ENCODE measurements around the gene CCSAP.

CCSAP gene

GRCh38 chr1:229309074-229309473 lies 33.8 kb downstream of the CCSAP start:
- peaks cover 0 to 21% (median 5%) of the 10 kb centered on the region in 11 experiments; a peak in 8 of 22 replicates for H3K36me3 ChIP-seq
- no peak overlapping the region for H3K4me2 ChIP-seq
- no peaks in the 10 kb centered on the region for H4K20me1 ChIP-seq
- H3K27me3 ChIP-seq, result no peaks in the 10 kb centered on the region
- TF ChIP-seq Cebpa-rat (IDR thresholded peaks at IDR 0.05), result no peak
- no peaks in the 10 kb centered on the region for H3K9me3 ChIP-seq (replicated peaks in 1 of 11)
- no peak overlapping the region for H3K9ac ChIP-seq
- H3K4me3 ChIP-seq, result no peak overlapping the region
- peaks cover 0 to 7% (median 0%) of the 10 kb centered on the region in 10 experiments; a peak in 4 of 20 replicates for H3K4me1 ChIP-seq
- H3K27ac ChIP-seq, result no peak overlapping the region

GRCh38 chr1:229305392-229305791 lies 37.5 kb downstream of the CCSAP start:
- H4K20me1 ChIP-seq, result no peaks in the 10 kb centered on the region
- no peaks in the 10 kb centered on the region for H3K9me3 ChIP-seq (replicated peaks in 1 of 11)
- no peak overlapping the region for H3K4me2 ChIP-seq
- H3K4me3 ChIP-seq, result no peak overlapping the region
- TF ChIP-seq Cebpa-rat (IDR thresholded peaks at IDR 0.05), result no peak
- 0 out of 20 replicates have a peak, but pooled peaks cover 0 to 6% (median 0%) of the 10 kb centered on the region in 10 experiments for H3K4me1 ChIP-seq
- H3K36me3 ChIP-seq, result peaks cover 0 to 36% (median 12%) of the 10 kb centered on the region in 11 experiments; a peak in 14 of 22 replicates
- no peaks in the 10 kb centered on the region for H3K27me3 ChIP-seq
- no peak overlapping the region for H3K27ac ChIP-seq
- no peak overlapping the region for H3K9ac ChIP-seq

DNA sequence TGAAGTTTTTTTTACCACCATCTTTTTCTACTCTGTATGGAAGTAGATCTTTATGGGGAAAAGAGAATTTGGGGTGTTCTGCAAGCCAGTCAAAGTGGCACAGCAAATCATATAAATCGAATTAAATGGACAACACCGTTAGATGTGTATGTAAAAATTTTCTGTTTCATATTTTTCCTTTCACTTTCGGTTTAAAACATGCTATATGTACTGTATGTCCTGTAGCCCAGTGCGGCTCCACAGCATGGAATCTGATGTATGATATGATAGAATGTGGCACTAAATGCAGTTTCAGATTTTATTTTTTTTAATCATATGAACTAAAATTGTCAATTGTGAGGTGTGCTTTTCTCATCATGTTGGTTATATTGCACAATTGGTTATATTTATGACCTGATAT lies 39.0 kb downstream of the CCSAP start:
- Histone ChIP-seq H3K4me1 (0 out of 20 replicates have a peak, but pooled peaks cover 0 to 6% (median 0%) of the 10 kb centered on the region in 10 experiments), H4K20me1 (no peaks in the 10 kb centered on the region), H3K27ac (no peak overlapping the region), H3K9me3 (replicated peaks in 1 of 11) (no peaks in the 10 kb centered on the region), H3K4me2 (peak overlapping the region in 4 of 11 experiments; percentile 1 to 21 (median 12); a peak in 4 of 22 replicates), H3K36me3 (peaks cover 5 to 52% (median 21%) of the 10 kb centered on the region in 11 experiments; a peak in 16 of 22 replicates), H3K4me3 (no peak overlapping the region), H3K27me3 (no peaks in the 10 kb centered on the region), H3K9ac (no peak overlapping the region)
- no peak for TF ChIP-seq Cebpa-rat (IDR thresholded peaks at IDR 0.05)

DNA sequence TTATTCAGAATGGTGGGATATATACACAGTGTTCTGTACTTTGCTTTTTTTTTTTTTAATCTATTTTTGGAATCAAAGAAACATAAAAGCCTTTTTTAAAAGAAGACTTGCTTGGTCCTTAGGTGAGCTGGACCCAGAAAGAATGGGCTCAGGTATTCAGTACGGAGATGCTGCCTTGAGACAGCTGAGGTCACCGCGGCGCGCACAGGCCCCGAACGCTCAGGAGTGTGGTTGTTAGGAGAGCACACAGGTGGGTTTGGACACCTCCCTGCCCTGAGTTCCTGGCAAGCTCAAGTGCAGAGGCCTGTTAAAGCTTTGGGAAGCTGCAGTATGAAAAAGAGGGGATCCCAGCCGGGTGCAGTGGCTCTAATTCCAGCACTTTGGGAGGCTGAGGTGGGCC lies 40.1 kb downstream of the CCSAP start:
- Histone ChIP-seq H3K4me3 (no peak overlapping the region), H3K36me3 (peaks cover 5 to 55% (median 21%) of the 10 kb centered on the region in 11 experiments; a peak in 16 of 22 replicates), H4K20me1 (no peaks in the 10 kb centered on the region), H3K4me1 (0 out of 20 replicates have a peak, but pooled peaks cover 0 to 6% (median 0%) of the 10 kb centered on the region in 10 experiments), H3K9me3 (replicated peaks in 1 of 11) (no peaks in the 10 kb centered on the region), H3K27ac (no peak overlapping the region), H3K27me3 (no peaks in the 10 kb centered on the region), H3K9ac (no peak overlapping the region), H3K4me2 (no peak overlapping the region)
- no peak for TF ChIP-seq Cebpa-rat (IDR thresholded peaks at IDR 0.05)

- Histone ChIP-seq H3K36me3 (peaks cover 5 to 55% (median 21%) of the 10 kb centered on the region in 11 experiments; a peak in 15 of 22 replicates), H3K4me3 (no peak overlapping the region), H3K9me3 (replicated peaks in 1 of 11) (no peaks in the 10 kb centered on the region), H3K4me1 (0 out of 20 replicates have a peak, but pooled peaks cover 0 to 6% (median 0%) of the 10 kb centered on the region in 10 experiments), H3K27me3 (no peaks in the 10 kb centered on the region), H3K9ac (no peak overlapping the region), H4K20me1 (no peaks in the 10 kb centered on the region), H3K27ac (no peak overlapping the region), H3K4me2 (no peak overlapping the region)
- TF ChIP-seq Cebpa-rat (IDR thresholded peaks at IDR 0.05), result no peak
Observed at GRCh38 chr1:229300099-229300757, 42.6 kb downstream of the CCSAP start.

DNA sequence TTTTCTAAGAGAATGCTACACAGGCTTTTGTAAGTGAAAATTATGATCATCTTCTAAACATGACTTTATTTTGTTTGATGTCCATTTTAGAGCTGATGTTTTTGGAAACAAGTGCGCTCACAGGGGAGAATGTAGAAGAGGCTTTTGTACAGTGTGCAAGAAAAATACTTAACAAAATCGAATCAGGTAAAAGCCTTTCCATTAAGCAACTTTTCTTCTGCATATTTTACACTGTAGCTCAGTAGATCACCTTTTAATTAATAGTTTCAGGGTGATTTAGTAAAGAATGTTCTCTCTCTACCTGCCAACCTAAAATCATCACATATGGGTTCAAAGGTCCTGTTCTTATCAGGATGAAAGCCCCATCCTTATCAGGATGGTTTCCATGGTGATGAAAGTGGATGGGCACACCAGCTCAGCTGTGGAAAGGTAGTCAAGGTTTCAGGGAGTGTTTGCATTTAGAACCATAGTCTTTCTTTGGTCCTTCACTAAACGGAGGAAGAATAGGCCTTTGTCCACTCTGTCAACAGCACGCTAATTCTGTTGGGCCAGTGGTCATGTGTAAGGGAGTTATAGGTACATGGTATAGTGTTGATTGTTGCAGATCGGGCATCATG lies 43.9 kb downstream of the CCSAP start:
- TF ChIP-seq Cebpa-rat (IDR thresholded peaks at IDR 0.05), result no peak
- H3K36me3 ChIP-seq, result peaks cover 5 to 51% (median 21%) of the 10 kb centered on the region in 11 experiments; a peak in 14 of 22 replicates
- no peak overlapping the region for H3K4me2 ChIP-seq
- no peaks in the 10 kb centered on the region for H3K27me3 ChIP-seq
- no peak overlapping the region for H3K27ac ChIP-seq
- no peaks in the 10 kb centered on the region; a peak in 1 of 22 replicates for H4K20me1 ChIP-seq
- H3K9ac ChIP-seq, result no peak overlapping the region
- no peaks in the 10 kb centered on the region for H3K9me3 ChIP-seq (replicated peaks in 1 of 11)
- no peak overlapping the region for H3K4me3 ChIP-seq
- 0 out of 20 replicates have a peak, but pooled peaks cover 0 to 6% (median 0%) of the 10 kb centered on the region in 10 experiments for H3K4me1 ChIP-seq

DNA sequence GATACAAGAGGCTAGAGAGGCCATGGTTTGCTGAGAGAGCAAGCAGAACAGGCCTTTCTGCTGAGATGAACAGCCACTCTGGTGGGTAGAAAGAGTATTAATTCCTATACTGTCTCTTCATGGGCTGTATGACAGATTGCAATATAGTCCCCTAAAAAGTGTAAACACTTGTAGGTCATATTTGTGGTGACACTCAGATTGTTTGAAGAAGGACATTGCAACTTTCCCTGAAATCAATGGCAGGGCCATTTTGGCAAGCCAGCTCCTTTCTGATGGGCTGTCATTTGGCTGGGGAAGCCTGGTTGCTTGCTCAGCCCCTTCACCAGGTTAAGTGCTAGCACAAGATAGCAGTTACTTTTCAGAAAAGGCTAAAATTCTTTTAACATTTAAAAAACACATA lies 44.4 kb downstream of the CCSAP start:
- H3K9me3 ChIP-seq (replicated peaks in 1 of 11), result no peaks in the 10 kb centered on the region
- no peak overlapping the region for H3K9ac ChIP-seq
- no peaks in the 10 kb centered on the region; a peak in 1 of 22 replicates for H4K20me1 ChIP-seq
- H3K4me1 ChIP-seq, result 0 out of 20 replicates have a peak, but pooled peaks cover 0 to under 1% (median 0%) of the 10 kb centered on the region in 10 experiments
- H3K27ac ChIP-seq, result no peak overlapping the region
- no peak overlapping the region for H3K4me3 ChIP-seq
- TF ChIP-seq Cebpa-rat (IDR thresholded peaks at IDR 0.05), result no peak
- peaks cover 5 to 51% (median 21%) of the 10 kb centered on the region in 11 experiments; a peak in 13 of 22 replicates for H3K36me3 ChIP-seq
- no peak overlapping the region for H3K4me2 ChIP-seq
- no peaks in the 10 kb centered on the region for H3K27me3 ChIP-seq

DNA sequence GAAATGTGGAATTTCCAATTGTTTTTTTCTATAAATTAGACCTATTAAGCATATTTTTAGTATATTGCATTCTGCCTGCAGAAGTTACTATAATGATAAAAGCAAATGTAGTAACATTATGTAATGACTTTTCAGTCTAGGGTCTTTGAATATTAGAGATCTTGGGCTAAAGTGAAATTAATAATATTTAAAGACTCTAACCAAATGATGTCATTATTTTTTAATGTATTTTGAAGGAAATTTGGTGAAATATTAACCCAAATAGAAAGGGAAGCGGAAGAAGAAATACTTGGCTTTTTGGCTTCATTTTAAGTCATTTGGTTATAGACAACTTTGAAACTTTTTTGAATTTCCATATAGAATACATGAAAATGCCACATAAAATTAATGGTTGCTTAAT lies 45.1 kb downstream of the CCSAP start:
- Histone ChIP-seq H3K36me3 (peaks cover 5 to 49% (median 17%) of the 10 kb centered on the region in 11 experiments; a peak in 13 of 22 replicates), H3K27ac (no peak overlapping the region), H3K9ac (no peak overlapping the region)

GRCh38 chr1:229296541-229296941 lies 46.3 kb downstream of the CCSAP start:
- TF ChIP-seq Cebpa-rat (IDR thresholded peaks at IDR 0.05), result no peak
- no peaks in the 10 kb centered on the region for H3K4me1 ChIP-seq
- H3K4me2 ChIP-seq, result no peak overlapping the region
- H3K4me3 ChIP-seq, result no peak overlapping the region
- no peak overlapping the region for H3K27ac ChIP-seq
- peaks cover 5 to 51% (median 16%) of the 10 kb centered on the region in 11 experiments; a peak in 13 of 22 replicates for H3K36me3 ChIP-seq
- no peaks in the 10 kb centered on the region for H3K27me3 ChIP-seq
- no peaks in the 10 kb centered on the region; a peak in 1 of 22 replicates for H4K20me1 ChIP-seq
- peaks cover 0 to under 1% (median 0%) of the 10 kb centered on the region in 11 experiments; a peak in 1 of 22 replicates for H3K9me3 ChIP-seq (replicated peaks in 1 of 11)
- H3K9ac ChIP-seq, result no peak overlapping the region

More for the DNA sequence above, 45.1 kb downstream of the CCSAP start:
- no peak overlapping the region for H3K4me3 ChIP-seq
- H3K9me3 ChIP-seq (replicated peaks in 1 of 11), result no peaks in the 10 kb centered on the region
- H4K20me1 ChIP-seq, result no peaks in the 10 kb centered on the region; a peak in 1 of 22 replicates
- no peaks in the 10 kb centered on the region for H3K27me3 ChIP-seq
- TF ChIP-seq Cebpa-rat (IDR thresholded peaks at IDR 0.05), result no peak
- no peak overlapping the region for H3K4me2 ChIP-seq
- H3K4me1 ChIP-seq, result no peaks in the 10 kb centered on the region

All from BLaER1 treated with 17β-estradiol and CSF1 and Interleukin-3, amounts not matched to agents 10 nM and 100 nM (cell line).